GM10248 (cell line): ENCODE measurements around the gene PKHD1.
A peak's percentile ranks its signal among the peaks of the same experiment; 100 is the strongest.

Source experiments
- CTCF ChIA-PET: fragments of 300-600 bp; sonication (Branson Sonifier 250); formaldehyde crosslinking; extraction: SDS; loops from one replicate; lab custom pipeline; 2021; ENCODE audit warnings: antibody characterized with exemption; lab: Yijun Ruan, JAX
- POLR2A ChIA-PET: fragments of 350-650 bp; sonication (Branson Sonifier 250); formaldehyde crosslinking; extraction: SDS; loops from one replicate; lab custom pipeline; 2020; ENCODE audit warnings: antibody characterized with exemption; lab: Yijun Ruan, JAX
- DNase-seq: peaks from one replicate; pipeline ENCODE4 v3.0.0; 2012; ENCODE audit errors: extremely low spot score
- CTCF ChIP-seq: IDR thresholded peaks from 2 replicates; pipeline ENCODE4 v1.5.1; 2012; ENCODE audit warnings: mild to moderate bottlenecking, low read depth; ENCODE audit errors: extremely low read depth, missing control alignments, control extremely low read depth

The PKHD1 gene

GRCh38 chr6:51865996-51866395 lies 221.4 kb downstream of the PKHD1 start:
- no peak for TF ChIP-seq CTCF
- CTCF ChIA-PET, result interaction anchor here (1.4 to 2.8 kb wide), 3 partner anchors 10 to 102 kb away, joined by 6 to 14 read pairs (median 7); no protein-coding TSS in a partner anchor
- DNase-seq, result no peak
- POLR2A ChIA-PET, result no interaction called here

- no peak for TF ChIP-seq CTCF
- ChIA-PET POLR2A (no interaction called here), CTCF (interaction anchor here (1.4 to 2.8 kb wide), 3 partner anchors 9 to 103 kb away, joined by 6 to 14 read pairs (median 7); no protein-coding TSS in a partner anchor)
- no peak for DNase-seq
These were observed 222.2 kb downstream of the PKHD1 start for GRCh38 chr6:51865176-51865575.

- no peak for DNase-seq
- ChIA-PET CTCF (no interaction called here), POLR2A (no interaction called here)
- TF ChIP-seq CTCF, result no peak
These were observed 230.3 kb downstream of the PKHD1 start for GRCh38 chr6:51857134-51857533.

- CTCF ChIA-PET, result interaction anchor here (1.1 to 3.5 kb wide), 6 partner anchors 8 to 166 kb away, joined by 4 to 69 read pairs (median 12); no protein-coding TSS in a partner anchor
- no peak for TF ChIP-seq CTCF
- POLR2A ChIA-PET, result no interaction called here
- DNase-seq, result no peak
These were observed 230.9 kb downstream of the PKHD1 start for GRCh38 chr6:51856508-51856907.

- TF ChIP-seq CTCF, result peak; percentile 61
- ChIA-PET POLR2A (no interaction called here), CTCF (interaction anchor here (0.6 to 3.5 kb wide), 23 partner anchors 8 to 193 kb away, joined by 3 to 69 read pairs (median 5); no protein-coding TSS in a partner anchor)
- peak; percentile 64 for DNase-seq
These were observed 231.9 kb downstream of the PKHD1 start for GRCh38 chr6:51855310-51856082.

GRCh38 chr6:51854876-51855275 lies 232.5 kb downstream of the PKHD1 start:
- no peak for TF ChIP-seq CTCF
- ChIA-PET POLR2A (no interaction called here), CTCF (interaction anchor here (0.6 to 3.5 kb wide), 26 partner anchors 9 to 195 kb away, joined by 3 to 69 read pairs (median 5); no protein-coding TSS in a partner anchor)

More at GRCh38 chr6:51854876-51855275, 232.5 kb downstream of the PKHD1 start:
- no peak for DNase-seq
